Stimulated activated CD4-positive, alpha-beta T cell treated with anti-CD3 and anti-CD28 coated beads, Interleukin-15, amount 100 ng/mL, for 1 hour (primary cell): Measurements from ENCODE around the gene TMEM272.

Experiments
- DNase-seq, 2 donors: peaks; one replicate each; pipeline ENCODE4 v3.0.0-alpha.2; 2020; ENCODE audit warnings: low read depth in 1 of 2, low spot score in 1 of 2

The TMEM272 gene

GRCh38 chr13:51783428-51784094 is 61.4 kb downstream of the TMEM272 start:
- no peak for DNase-seq

GRCh38 chr13:51782026-51782710 is 62.8 kb downstream of the TMEM272 start:
- no peak for DNase-seq

DNA sequence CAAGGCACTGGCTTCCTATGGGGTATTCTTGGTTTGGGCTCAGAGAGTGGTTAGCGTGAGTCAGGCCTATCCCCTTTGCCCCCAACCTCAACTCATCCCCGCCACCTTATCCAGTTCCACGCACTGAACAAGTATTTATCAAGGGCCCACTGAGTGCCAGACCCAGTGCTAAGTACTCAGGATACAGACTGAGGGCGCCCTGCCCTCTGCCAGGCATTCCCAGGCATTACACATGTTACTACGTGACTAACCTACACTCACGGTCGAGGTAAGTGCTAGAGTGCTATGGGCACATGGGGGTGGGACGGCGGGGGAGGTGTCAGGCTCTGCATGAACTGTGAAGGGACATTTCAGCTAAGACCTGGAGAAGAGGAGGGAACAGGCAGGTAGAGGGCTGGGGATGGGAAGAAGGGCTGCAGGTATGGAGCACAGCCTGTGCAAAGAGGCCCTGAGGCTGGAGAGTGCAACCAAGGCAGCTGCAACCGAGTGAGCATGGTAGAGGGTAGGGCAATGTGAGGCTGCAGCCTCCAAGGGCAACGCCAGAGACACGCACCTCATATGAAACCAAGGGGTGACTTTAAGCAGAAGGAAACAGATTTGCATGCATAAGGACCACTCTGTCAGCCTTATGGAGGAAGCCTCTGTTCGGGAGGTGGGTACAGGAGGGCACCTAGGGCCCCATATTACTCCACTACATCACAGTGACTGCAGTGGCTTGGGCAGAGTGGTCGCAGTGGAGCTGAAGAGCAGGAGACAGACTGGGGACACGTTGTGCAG is 63.5 kb downstream of the TMEM272 start:
- DNase-seq, result no peak

DNA sequence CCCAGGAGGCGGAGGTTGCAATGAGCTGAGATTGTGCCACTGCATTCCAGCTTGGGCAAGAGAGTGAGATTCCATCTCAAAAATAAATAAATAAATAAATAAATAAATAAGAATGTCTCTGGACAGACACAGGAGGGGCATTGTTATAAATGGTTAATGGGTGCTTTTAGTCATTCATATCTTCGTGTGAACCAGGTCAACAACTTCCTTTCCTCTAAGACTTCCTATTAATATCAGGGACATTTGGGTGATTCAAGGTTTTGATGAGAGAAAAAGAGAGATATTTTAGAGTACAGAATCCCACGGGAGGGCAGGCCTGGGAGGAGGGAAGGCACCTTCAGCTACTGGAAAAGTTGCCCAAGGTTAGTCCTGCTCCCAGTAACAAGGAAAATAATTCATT is 64.9 kb downstream of the TMEM272 start:
- DNase-seq, result no peak

GRCh38 chr13:51778392-51778791 is 66.6 kb downstream of the TMEM272 start:
- no peak for DNase-seq

- no peak for DNase-seq
Observed at GRCh38 chr13:51777921-51778320, 67.1 kb downstream of the TMEM272 start.

- no peak for DNase-seq
Observed at GRCh38 chr13:51776179-51776578, 68.8 kb downstream of the TMEM272 start.

- no peak for DNase-seq
Observed at GRCh38 chr13:51773515-51773914, 71.5 kb downstream of the TMEM272 start.

DNA sequence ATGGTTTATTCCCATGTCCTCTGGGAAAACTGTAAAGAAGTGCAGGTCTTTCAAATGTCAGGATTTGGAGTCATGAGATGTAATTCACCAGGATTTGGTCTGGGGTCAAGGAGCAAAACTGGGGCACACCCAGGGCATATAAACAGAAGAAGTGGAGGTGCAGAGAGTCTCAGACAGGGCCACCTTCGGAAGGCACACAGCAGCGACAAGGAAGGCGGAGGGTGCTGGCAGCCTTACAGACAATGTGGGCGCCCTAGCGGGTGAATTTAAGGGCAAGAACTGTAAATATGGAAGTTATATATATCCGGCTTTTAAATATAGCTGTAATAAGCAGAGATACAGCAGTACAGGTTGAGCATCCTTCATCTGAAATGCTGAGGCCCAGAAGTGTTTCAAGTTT is 72.2 kb downstream of the TMEM272 start:
- DNase-seq, result no peak

GRCh38 chr13:51772105-51772455 is 72.9 kb downstream of the TMEM272 start:
- DNase-seq, result no peak

DNA sequence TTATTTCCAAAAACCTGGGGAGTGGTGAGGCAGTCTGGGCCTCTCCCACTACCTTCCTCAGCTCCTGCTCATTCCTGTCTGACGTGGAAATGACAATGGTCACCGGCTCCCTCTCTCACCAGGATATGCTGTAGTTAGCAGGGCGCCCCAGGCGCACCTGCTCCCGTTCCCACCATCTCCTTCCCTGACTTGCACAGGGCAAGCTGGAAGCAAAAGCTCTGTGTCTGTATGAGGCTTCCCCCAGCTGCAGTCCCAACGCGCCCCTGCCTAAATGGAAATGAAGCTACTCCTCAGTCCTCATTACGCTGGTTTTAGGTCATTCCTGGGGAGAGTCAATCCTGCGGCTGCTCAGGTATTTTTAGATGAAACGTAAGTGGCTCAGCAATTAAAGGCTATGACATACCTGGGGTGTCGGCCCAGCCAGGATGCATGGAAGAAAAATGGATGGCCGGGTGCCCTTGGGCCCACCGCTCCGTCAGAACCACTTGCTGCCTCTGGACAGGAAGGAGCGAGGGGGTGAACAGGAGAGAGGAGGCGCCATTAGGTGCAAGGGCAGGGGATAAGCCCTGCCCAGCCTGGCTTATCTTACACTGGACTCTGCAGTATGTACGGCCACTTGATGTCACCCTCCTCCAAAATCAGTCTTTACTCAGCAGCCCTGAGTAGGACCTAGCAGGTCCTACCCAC is 73.4 kb downstream of the TMEM272 start:
- no peak for DNase-seq

DNA sequence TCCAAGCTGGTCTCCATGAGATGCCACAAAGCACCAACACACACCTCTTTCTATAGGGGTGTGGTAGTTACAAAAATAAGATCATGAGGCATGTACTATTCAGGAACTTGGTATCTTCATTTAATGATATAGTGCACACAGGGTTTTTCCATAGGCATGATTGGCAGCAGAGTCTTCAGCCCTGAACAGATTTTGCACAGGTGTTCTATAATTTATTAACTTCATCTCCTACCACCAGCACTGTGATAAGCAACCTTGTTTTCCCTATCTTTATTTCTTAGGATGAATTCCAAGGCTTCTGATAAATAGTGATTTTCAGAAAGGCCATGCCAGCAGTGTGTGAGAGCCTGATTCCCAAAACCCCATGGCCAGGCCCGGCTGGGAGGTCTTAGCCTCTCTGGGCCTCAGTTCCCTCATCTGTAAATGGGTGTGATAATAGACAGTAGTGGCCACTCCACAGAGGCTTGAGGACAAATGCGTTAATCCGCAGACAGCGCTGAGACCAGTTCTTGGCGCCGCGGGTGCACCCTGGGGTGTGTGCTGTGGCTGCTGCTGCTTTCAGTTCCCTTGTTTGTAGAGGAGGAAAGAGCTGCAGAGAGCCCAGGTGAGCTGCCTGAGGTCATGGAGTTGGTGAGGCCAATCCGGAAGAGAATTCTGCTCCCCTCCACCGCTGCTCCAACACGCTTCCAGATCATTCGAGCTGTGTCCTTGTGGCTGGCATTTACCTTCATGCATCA is 74.1 kb downstream of the TMEM272 start:
- no peak for DNase-seq

- no peak for DNase-seq
Observed at GRCh38 chr13:51770160-51770559, 74.8 kb downstream of the TMEM272 start.

- no peak for DNase-seq
Observed at GRCh38 chr13:51769455-51770127, 75.4 kb downstream of the TMEM272 start.

DNA sequence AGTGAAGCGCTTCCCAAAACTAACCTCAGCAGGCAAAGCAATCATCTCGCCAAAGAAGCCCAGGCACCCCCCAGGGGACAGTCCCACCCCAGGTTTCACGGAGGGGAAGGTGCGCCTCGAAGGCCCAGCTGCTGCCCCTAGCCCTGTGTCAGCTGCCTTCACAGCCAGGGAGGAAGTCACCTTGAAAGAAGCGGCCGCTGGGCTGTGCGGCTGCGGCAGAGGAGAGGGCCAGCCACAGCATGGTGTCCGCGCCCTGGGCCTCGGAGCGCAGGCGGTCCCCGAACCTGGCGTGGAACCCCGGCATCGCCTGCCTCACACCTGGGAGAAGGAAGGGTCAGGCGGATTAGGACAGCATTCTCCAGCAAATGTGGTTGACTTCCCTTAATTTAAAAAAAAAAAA is 76.0 kb downstream of the TMEM272 start:
- DNase-seq, result no peak

- DNase-seq, result no peak
Observed at GRCh38 chr13:51768378-51768921, 76.5 kb downstream of the TMEM272 start.

DNA sequence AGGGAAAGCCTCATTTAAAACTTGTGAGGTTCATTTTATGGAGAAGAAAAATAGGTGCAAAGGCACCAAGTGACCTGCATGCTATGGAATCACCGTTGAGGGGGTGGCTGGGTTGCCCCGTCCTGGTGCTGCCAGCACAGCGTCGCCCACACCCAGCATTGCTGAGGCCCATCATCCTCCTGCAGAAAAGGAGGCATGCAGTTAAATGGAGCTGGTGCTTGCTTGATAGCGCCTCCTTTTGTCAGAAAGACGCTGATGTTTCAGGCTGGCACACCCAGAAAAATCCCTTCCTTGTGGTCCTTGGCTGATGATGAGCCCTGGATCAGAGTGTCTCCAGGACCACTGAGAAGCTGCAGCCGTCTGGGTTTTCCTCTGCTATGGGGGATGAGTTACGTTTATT is 77.9 kb downstream of the TMEM272 start:
- DNase-seq, result no peak

- DNase-seq, result no peak
Observed at GRCh38 chr13:51765142-51765515, 79.8 kb downstream of the TMEM272 start.

- peak; percentile 21 to 45 for DNase-seq
Observed at GRCh38 chr13:51764184-51765141, 80.5 kb downstream of the TMEM272 start.
